ENCODE measurements around the gene TMEM184B. TPM values are rescaled to one million over a fixed set of nuclear protein-coding genes. Genes with fewer than 3 reads are reported as not detected.

The TMEM184B gene
- total and polyA plus RNA-seq, 2 of the 8 experiments (the other 6 are each of a cell fraction or from before 2014, with no cell fraction given) = 41.6 to 81.0 TPM

- Histone ChIP-seq H3K27ac (ENCODE audit: low read depth, low read length) (no peak overlapping the region), H2AK5ac (ENCODE audit: low read depth, low read length) (no peak overlapping the region), H3K36me3 (ENCODE audit: control insufficient read depth in 2 of 4, insufficient read depth in 4 of 4, low read length in 3 of 4) (peaks cover 0 to 3% (median 0%) of the 10 kb centered on the region in 4 experiments; a peak in 1 of 8 replicates), H2BK5ac (ENCODE audit: low read depth, low read length) (no peak overlapping the region), H3K79me1 (ENCODE audit: low read depth, low read length) (no peaks in the 10 kb centered on the region), H3K4me1 (replicated peaks in 1 of 4; ENCODE audit: control insufficient read depth in 3 of 4, insufficient read depth in 4 of 4, low read length in 3 of 4) (peaks cover 0 to 3% (median 2%) of the 10 kb centered on the region in 4 experiments; a peak in 3 of 7 replicates), H3K79me2 (ENCODE audit: control insufficient read depth in 1 of 2, insufficient read depth in 2 of 2, low read length in 2 of 2) (no peaks in the 10 kb centered on the region), H3K4me3 (ENCODE audit: extremely low read depth in 1 of 4, insufficient read depth in 2 of 4, low read depth in 3 of 4, low read length in 4 of 4) (no peak overlapping the region), H2BK12ac (ENCODE audit: low read depth, low read length) (no peak overlapping the region), H2BK15ac (ENCODE audit: low read length) (no peak overlapping the region), H3K9me3 (ENCODE audit: insufficient read depth in 2 of 2, low read depth in 1 of 2, low read length in 1 of 2) (no peaks in the 10 kb centered on the region), H3K23ac (ENCODE audit: insufficient read length) (no peak overlapping the region), H2AFZ (ENCODE audit: low read length) (no peak overlapping the region), H3K4me2 (ENCODE audit: insufficient read depth in 1 of 2, low read depth in 2 of 2, low read length in 2 of 2) (no peak overlapping the region), H3K27me3 (replicated peaks in 1 of 4; ENCODE audit: control insufficient read depth in 3 of 4, extremely low read depth in 1 of 4, insufficient read depth in 3 of 4, low read length in 3 of 4) (no peaks in the 10 kb centered on the region), H2BK120ac (replicated peaks; ENCODE audit: low read depth, low read length) (no peak overlapping the region), H4K91ac (replicated peaks; ENCODE audit: insufficient read length, low read length) (no peak overlapping the region), H3K14ac (ENCODE audit: insufficient read length) (no peak overlapping the region), H4K8ac (ENCODE audit: extremely low read depth, insufficient read depth, low read length) (no peak overlapping the region), H2BK20ac (ENCODE audit: low read length) (no peak overlapping the region), H4K20me1 (replicated peaks in 1 of 2; ENCODE audit: control insufficient read depth in 1 of 2, insufficient read depth in 2 of 2, low read length in 2 of 2) (peaks cover 0 to 3% of the 10 kb centered on the region in 2 experiments), H4K5ac (ENCODE audit: insufficient read length, low read depth, low read length) (no peak overlapping the region), H3K23me2 (ENCODE audit: low read depth, low read length) (0 out of 2 replicates have a peak, but pooled peaks cover 2% of the 10 kb centered on the region), H3K18ac (ENCODE audit: extremely low read depth, low read length) (no peak overlapping the region), H3K9ac (replicated peaks in 1 of 4; ENCODE audit: extremely low read depth in 1 of 4, low read depth in 3 of 4, low read length in 3 of 4) (no peak overlapping the region), H3K4ac (replicated peaks; ENCODE audit: insufficient read length, low read depth, low read length) (no peak overlapping the region), H3K56ac (replicated peaks; ENCODE audit: insufficient read length, low read depth, low read length) (no peak overlapping the region)
- WGBS, 2 experiments (ENCODE audit: extremely low coverage in 1 of 2, insufficient coverage in 1 of 2, insufficient read length in 1 of 2, insufficient replicate concordance in 2 of 2, low coverage in 1 of 2, low lambda C conversion rate in 2 of 2, missing lambda C conversion rate in 1 of 2) = 95% methylated on average over 9 of the region's 9 CpGs; no CpG with 5 or more reads in 1 of the 2 experiments
- ChIA-PET CTCF (ENCODE audit: partially characterized antibody) (no interaction called here), POLR2A (ENCODE audit: partially characterized antibody) (interaction anchor here (10.6 kb wide), 1 partner anchor 10 kb away, joined by 81 read pairs; the partner anchor contains the start of gene TMEM184B)
- DNase-seq (ENCODE audit: low read depth in 1 of 2, low spot score in 2 of 2) = no peak
- TF ChIP-seq RFX5 (IDR thresholded peaks at IDR 0.05; ENCODE audit: borderline replicate concordance, low read depth, low read length) (no peak), SAP30 (IDR thresholded peaks at IDR 0.05; ENCODE audit: insufficient read depth, insufficient replicate concordance, low read length) (no peak), BACH1 (IDR thresholded peaks at IDR 0.05; ENCODE audit: low read length) (no peak), EP300 (IDR thresholded peaks at IDR 0.05; ENCODE audit: borderline replicate concordance in 1 of 2, low read depth in 2 of 2, low read length in 2 of 2) (no peak), PHF8 (conservative IDR thresholded peaks at IDR 0.05; ENCODE audit: low read depth, low read length) (no peak)
- FAIRE-seq = no peak
Measured at GRCh38 chr22:38282397-38282796, 9.6 kb upstream of the TMEM184B start.
